Activated CD8-positive, alpha-beta memory T cell treated with anti-CD3 and anti-CD28 coated beads for 36 hours (primary cell): ENCODE measurements around the gene PLA2G2C. TPM values are rescaled to one million over a fixed set of nuclear protein-coding genes. Genes with fewer than 3 reads are reported as not detected.
"Not testable (repeated sequence)": the region's sequence is repeated elsewhere in the genome, so short reads cannot be mapped to it uniquely, and the experiment has no call there.

Source experiments
- CTCF ChIA-PET: fragments of 350-600 bp; sonication (Branson Sonifier 250); formaldehyde crosslinking; loops from one replicate; lab custom pipeline; 2021; ENCODE audit warnings: antibody characterized with exemption; lab: Charles Lee
- POLR2A ChIA-PET: fragments of 350-600 bp; sonication (Branson Sonifier 250); formaldehyde crosslinking; loops from one replicate; lab custom pipeline; 2021; ENCODE audit warnings: antibody characterized with exemption; lab: Charles Lee
- total RNA-seq, 2 experiments: library from RNA; stranded (reverse); gene quantifications; one replicate each; pipeline ENCODE4 v1.2.3, GENCODE V29; 2021

PLA2G2C gene
- total RNA-seq, 2 experiments from 2014 or later = 0.04 TPM; not detected in 1

DNA sequence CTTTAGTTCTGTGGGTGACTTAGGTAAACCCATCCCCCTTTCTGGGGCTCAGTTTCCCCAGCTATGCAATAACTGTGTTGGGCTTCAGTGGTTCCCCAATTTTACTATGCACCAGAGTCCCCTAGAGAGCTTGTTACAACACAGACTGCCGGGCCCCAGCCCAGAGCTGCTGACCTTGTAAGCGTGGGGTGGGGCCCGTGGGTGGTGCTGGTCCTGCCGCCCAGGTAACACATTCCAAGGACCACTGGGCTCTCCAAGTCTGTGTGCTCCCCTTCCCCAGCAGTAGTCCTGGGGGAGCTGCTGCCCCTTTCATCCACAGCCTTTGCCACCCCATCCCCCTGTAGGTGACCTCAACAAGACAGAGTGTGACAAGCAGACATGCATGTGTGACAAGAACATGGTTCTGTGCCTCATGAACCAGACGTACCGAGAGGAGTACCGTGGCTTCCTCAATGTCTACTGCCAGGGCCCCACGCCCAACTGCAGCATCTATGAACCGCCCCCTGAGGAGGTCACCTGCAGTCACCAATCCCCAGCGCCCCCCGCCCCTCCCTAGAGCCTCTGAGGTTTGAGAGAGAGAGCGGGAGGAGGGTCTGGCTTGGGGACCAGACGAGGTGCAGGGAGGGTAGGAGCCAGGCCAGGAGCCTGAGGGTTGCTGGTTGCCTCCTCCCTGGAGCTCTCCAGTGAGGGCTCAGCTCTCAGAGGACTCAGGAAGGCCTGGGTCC, 38.3 kb downstream of the PLA2G2C start:
- ChIA-PET CTCF (no interaction called here), POLR2A (no interaction called here)

DNA sequence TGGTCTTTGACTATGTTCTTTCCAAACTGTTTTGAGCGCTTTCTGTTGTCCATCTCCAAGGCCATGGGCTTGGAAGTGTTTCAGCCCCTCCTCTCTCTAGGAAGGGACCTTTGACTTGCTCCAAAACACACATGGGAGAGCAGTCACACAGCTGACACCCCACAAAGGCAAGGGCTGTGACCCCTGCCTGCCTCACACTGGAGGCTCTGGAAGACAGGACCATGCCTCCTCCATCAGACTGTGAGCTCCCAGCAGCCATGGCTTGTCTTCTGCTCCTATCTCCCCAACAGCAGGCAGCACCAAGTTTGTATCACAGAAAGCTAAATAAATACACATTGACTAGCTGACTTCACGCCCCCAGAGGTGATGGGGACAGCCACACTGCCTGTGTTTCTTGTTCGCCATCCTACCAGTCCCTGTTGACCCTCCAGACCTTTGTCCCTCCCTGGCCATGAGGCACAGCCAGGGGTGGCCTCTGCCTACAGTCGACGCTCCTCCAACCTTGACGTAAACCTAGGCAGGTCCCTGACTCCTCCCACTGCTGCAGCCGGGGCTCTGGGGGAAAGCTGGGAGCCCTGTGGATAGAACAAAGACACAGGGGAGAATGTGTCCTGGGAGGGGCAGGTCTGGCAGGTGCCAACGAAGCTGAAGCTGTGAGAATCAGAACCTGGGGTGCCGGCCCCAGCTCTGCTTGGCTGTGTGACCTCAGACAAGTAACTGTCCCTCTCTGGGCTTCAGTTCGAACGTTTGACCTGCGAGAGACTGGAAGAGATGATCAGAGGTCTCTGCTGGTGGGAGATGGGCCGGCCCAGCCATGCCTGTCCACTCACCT, 42.4 kb downstream of the PLA2G2C start:
- ChIA-PET POLR2A (no interaction called here), CTCF (no interaction called here)

DNA sequence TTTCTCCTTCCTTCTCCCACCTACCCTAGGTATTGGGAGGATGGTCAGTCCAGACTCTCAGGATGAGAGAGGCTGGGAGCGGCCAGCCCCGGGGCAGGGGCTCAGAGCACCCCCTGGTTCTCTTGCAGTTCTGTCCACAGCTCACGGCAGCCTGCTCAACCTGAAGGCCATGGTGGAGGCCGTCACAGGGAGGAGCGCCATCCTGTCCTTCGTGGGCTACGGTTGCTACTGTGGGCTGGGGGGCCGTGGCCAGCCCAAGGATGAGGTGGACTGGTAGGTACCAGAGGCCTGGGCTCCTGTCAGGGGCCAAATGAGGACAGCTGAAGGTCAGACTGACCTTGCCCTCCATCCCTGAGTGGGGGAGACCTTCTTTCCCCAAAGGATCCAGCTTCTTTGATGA, 43.0 kb downstream of the PLA2G2C start:
- CTCF ChIA-PET = no interaction called here
- POLR2A ChIA-PET = interaction anchor here (0.6 kb wide), 1 partner anchor 15 kb away, joined by 5 read pairs; no protein-coding TSS in a partner anchor

DNA sequence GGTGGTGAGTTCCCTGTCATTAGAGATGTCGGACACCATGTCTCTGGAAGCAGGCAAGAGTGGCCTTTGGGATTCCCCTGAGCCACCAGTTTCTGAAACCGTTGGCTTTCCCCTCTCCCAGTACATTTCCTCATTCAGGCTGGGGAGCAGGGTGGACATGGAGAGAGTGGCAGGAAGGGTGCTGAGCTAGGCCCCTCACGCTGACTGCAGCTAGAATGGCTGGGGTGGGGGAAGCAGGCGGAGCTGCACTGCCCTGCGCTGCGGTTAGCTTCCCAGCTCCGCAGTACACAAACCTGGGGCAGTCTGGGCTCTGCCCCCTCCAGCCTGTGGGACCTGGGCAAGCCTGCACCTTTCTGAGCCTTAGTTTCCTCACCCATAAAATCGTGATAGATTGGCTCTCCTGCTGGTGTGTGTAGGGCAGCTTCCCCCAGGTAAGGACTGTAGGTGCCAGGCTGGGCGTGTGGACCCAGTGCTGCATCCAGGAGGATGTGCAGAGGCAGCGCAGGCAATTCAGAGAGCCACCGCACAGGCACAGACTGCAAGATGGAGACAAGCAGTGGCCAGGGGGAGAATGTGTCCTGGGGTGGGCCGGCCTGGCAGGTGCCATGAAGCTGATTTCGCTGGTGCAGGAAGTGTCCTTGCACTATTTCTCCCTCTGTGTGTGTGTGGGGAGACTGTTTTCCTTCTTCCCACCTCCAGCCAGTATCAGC, 44.2 kb downstream of the PLA2G2C start:
- ChIA-PET CTCF (no interaction called here), POLR2A (no interaction called here)

DNA sequence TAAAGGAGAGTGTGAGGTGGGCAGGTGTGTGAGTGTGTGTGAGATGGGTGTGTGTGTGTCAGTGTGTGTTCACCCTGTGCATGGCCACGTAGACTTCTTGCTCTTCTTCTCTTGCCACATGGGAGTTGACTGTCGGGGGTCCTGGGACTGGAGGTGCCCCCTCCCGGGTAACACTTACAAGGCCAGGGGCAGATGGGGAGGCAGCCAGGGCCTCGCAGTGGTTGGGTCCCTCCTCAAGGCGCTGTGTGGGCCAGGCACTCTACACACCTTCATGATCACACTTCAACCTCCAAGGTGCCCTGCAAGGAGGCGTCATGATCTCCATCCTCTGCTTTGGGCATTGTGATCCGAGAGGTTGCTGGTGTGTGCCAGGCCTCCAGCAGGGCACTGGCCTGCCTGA, 44.9 kb downstream of the PLA2G2C start:
- CTCF ChIA-PET = no interaction called here
- POLR2A ChIA-PET = no interaction called here

- ChIA-PET POLR2A (no interaction called here), CTCF (no interaction called here)
Observed at GRCh38 chr1:20141001-20141400, 45.3 kb downstream of the PLA2G2C start.

DNA sequence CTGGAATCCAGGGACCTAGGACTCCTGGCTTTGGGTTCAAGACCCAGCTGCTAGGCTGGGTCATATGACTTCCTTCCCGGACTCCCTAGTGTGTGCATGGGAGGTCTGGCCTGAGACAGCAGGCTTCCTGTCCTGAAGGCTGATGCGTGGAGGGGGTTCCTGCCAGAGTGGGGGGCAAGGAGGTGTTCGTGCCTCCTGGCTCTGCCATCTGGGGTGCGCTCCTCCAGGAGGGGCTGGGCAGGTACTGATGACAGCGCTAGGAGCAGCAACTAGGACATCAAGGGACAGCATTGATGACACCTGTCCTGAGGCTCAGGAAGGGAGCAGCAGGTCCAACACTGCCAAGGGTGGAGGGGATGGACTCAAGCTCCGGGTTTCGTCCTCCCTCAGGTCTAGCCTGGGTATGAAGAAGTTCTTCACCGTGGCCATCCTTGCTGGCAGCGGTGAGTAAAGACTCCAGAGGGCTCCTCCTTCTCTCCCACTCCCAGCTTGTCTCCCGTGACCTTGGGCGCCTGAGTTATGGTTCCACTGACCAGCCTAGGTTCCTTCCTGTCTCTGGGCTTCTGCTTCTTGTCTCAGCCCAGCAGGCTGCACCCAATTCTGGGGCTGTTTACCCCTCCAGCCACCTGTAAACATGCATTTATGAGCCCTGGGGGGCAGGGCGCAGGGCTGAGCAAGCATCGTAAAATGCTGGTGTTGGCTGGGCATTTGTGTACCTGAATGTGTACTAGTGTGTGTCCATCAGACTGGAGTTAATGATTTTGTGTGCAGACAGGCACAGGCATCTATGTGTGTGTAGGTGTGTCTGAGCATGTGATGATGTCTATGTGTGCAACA, 46.3 kb downstream of the PLA2G2C start:
- POLR2A ChIA-PET = no interaction called here
- CTCF ChIA-PET = no interaction called here

DNA sequence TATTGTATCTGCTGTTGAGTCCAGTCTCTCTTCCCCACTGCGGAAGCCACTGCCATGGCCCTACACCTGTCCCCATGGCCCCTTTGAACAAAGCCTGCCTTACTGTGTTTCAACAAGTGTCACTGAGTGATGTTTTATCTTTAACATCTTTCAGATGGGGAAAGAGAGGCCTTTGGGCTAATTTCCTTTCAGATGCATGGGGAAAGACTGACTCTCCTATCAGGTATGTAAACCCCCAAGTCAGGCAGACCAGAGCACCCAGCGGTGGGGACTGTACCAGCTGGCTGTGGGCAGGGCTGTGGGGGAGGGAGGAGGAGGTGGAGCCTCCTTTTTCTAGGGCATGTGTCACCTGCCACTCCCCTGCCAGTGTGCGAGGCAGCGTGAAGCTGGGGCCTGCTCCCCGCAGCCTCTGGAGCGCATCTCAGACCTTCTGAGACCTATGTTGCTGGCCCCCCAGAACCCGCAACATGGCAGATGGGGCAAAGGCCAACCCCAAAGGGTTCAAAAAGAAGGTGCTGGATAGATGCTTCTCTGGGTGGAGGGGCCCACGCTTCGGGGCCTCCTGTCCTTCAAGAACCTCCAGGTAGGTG, 47.3 kb downstream of the PLA2G2C start, which contains the start of gene PLA2G2F:
Gene PLA2G2F (plus strand): TSS at position 363 of the 590 bp plus-strand sequence. CDS start 105 bp downstream, at position 468.
- ChIA-PET CTCF (no interaction called here), POLR2A (no interaction called here)

DNA sequence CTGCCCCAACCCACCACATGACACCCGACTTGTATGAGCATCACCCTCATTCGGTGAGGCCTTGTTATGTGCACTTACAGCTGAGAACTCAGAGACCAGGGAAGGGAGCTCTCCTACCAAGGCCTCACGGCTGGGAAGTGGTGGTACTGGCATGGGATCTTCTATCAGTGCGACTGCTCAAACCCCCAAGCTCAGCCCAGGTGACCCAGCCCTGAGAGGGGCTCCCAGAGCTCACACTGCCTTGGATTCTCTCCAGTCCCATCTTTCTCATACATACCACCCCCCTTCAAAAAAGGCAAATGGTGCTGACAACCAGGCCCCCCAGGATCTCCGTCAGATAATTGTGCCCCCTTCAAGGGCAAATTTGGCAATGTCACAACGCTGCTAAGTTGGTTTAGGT, 48.0 kb downstream of the PLA2G2C start:
- POLR2A ChIA-PET = no interaction called here
- CTCF ChIA-PET = no interaction called here

DNA sequence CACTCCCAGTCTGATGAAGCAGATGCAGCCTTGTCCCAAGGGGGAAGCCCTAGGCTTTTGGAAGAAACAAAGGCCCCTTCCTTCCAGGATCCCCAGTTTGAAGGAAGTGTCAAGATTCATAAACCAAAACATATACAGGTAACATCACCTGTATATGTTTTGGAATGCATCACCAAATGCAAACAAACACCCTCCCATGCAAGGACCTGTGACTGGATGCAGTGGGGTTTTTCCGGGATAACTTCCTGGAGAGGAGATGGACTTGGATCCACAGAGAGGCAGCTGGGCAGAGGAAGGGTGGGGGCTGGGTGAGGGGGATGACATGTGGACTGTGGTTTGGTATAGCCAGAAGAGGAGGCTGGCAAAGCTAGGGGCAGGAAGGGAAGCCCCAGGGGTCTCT, 48.7 kb downstream of the PLA2G2C start:
- ChIA-PET POLR2A (no interaction called here), CTCF (no interaction called here)

DNA sequence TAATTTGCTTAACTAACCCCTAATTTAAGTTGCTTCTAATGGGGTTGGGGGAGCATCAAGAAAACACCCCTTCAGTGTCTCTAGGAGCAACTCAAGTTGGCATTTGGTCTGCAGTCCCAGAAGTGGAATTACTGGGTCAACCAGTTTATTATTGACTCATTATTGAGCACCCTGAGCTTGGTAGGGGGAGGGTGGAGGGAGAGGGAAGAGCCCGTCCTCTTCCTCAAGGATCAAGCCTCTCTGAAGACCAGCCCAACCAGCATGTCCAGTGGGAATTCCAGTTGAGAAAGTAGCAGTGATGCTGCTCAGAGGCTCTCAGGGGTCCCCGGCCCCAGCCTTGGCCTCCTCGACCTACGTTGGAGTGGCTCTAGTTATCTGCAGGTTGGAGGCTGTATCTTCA, 49.3 kb downstream of the PLA2G2C start:
- ChIA-PET POLR2A (no interaction called here), CTCF (no interaction called here)

DNA sequence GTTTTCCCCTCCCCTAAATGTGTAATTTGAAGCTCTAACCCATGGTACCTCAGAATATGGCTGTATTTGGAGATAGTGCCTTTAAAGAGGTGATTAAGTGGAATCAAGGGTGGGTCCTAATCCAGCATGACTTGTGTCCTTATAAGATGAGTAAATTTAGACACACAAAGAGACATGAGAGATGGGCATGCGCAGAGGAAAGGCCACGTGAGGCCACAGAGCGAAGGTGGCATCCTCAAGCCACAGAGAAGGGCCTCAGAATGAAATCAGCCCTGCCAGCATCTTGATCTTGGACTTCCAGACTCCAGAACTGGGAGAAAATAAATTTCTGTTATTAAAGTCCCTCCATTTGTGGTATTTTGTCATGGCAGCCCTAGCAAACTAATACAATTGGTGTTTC, 50.1 kb downstream of the PLA2G2C start:
- ChIA-PET CTCF (no interaction called here), POLR2A (no interaction called here)

GRCh38 chr1:20134995-20135394, 51.3 kb downstream of the PLA2G2C start:
- ChIA-PET POLR2A (no interaction called here), CTCF (no interaction called here)

DNA sequence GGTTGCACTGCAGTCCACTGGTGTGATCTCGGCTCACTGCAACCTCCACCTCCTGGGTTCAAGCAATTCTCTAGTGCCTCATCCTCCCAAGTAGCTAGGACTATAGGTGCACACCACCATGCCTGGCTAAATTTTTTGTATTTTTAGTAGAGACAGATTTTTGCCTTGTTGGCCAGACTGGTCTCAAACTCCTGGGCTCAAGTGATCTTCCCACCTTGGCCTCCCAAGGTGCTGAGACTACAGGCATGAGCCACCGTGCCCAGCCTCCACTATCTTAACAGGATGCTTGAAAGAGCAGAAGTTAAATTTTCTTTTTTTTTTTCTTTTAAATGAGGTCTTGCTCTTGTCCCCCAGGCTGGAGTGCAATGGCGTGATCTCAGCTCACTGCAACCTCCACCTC, 55.8 kb downstream of the PLA2G2C start:
- CTCF ChIA-PET, POLR2A ChIA-PET: not testable (repeated sequence)

DNA sequence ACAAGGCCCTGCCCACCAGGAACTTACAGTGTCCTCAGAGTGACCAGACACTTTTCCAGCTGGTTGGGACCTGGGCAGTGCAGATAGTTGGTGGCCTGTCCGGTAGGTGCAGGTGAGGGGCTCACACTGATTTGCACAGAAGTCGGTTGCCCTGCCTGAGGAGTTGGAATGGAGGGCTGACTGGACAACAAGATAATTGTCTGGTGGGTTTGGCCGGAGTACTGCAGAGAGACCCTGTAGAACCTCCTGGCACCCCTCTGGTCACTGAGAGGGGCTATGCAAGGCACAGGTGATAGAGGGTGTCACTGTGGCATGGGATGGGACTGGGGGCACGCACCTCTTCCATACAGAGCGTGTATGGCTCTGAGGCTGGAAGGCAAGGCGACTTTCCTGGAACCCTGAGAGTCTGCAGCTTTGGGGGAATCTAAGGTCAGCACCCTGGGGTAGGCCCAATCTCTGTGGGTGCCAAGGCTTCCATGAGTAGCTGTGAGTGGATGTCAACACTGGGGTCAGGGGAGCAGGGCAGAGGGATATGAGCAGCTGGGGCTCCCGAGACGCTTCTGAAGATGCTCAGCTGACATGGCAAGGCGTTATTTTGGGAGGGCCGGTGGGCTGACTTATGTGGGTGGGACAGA, 59.4 kb downstream of the PLA2G2C start:
- CTCF ChIA-PET = interaction anchor here (1.4 kb wide), 1 partner anchor 25 kb away, joined by 3 read pairs; no protein-coding TSS in a partner anchor

GRCh38 chr1:20126041-20126805, 60.1 kb downstream of the PLA2G2C start:
- CTCF ChIA-PET = interaction anchor here (1.4 kb wide), 1 partner anchor 26 kb away, joined by 3 read pairs; no protein-coding TSS in a partner anchor

More for the DNA sequence above, 59.4 kb downstream of the PLA2G2C start:
- POLR2A ChIA-PET = no interaction called here

GRCh38 chr1:20125100-20125499, 61.2 kb downstream of the PLA2G2C start:
- ChIA-PET CTCF (no interaction called here), POLR2A (no interaction called here)

More at GRCh38 chr1:20126041-20126805, 60.1 kb downstream of the PLA2G2C start:
- POLR2A ChIA-PET = no interaction called here
